GM19193 (cell line): ENCODE results near the gene FEV.

ENCODE experiments used
- POLR2A ChIP-seq: IDR thresholded peaks from 4 replicates; pipeline ENCODE4 v1.6.1; 2011; ENCODE audit not compliant: insufficient read depth, insufficient read length; ENCODE audit errors: extremely low read depth

FEV gene

DNA sequence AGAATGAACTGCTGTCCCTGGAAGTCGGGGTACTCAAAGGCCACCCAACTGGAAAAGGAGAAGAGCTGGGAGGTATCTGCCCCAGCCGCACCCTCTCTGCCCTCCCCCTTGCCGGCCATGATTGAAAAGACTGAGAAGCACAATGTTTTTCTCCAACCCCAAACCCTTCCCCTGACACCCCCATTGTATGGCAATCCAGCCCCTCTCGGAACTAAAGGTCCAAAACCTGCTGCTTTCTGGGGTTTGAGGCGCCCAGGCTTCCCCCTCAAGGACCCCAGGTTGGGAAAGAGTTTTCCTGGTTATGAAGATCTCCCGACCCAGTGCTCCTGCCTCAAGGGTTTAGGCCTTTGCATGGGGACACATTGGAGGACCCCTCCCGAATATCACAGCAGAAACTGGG, 7.2 kb upstream of the FEV start:
- TF ChIP-seq POLR2A = no peak

DNA sequence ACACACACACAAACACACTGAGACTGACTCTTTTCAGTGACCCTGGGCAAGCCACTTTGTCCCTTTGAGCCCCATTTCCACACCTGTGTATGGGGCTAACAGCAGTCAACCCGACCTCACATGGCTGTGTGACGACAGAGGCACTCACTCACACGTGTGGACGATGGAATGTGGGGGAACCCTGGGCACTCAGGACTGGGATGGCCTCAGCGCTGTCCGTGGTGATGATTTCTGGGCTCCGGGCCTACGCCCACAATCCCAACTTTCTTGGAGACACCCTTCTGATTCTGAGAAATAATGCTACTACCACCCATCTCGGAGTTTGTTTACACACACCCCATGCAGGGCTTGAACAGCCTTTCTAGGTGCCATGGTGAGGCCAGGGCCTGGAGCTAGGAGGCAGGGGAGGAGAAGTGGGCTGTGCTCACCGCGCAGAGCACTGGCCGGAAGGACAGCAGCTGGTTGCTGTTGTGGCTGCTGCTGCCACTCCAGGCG, 6.7 kb upstream of the FEV start:
- TF ChIP-seq POLR2A = no peak

DNA sequence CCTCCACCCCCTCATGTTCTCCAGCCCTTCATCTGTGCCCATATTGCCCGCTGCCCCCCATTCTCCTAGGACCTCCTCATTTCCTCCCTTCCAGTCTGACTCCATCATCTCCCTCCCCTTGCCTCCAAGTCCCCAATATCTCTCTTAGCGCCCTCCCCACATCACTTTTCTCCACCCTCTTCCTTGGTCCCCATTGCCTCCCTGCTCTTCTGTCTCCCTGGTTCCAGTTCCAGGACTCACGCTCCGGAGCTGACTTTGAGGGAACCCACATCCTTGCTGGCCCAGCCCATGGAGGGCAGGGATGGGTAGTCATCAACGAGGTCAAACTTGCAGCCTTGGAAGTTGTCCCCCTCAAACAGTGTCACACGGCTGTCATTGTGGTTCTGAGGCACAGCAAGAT, 5.6 kb upstream of the FEV start:
- no peak for TF ChIP-seq POLR2A

DNA sequence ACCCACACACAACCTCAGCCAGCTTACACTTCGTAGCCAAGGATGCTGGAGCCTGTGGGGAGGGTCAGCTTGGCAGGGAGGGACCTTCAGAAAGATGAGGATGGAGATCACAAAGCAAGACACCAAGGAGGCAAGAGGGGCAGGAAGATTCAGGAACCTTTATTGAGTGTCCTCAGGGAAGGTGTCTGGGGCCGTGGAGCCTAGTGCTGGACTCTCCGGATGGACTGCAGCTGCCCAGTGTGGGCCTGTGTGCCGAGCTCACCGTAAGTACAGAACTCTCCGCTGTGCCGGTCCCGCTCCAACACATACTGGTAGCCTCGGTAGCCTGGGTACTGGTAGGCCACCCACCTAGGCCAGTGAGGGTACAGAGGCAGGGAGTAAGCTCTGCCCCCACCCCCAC, 5.1 kb upstream of the FEV start:
- TF ChIP-seq POLR2A = no peak

DNA sequence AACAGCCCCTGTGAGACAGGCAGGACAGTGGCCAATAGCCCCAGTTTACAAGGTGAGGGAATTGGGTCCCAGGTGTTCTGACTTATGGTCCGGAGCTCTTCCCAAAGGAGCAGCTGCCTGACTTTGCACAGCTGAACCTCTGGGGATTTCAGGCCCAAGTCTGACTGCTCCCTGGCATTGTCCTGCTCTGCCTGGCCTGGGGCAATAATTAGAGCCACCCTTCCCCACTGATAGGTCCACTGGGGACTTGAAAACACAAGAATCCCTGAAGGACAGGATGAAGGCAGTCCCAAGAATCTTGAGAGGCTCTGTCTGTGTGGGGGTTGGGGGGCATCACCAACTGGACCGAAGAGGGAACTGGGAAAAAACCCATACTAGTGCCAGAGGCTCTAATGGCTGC, 3.7 kb upstream of the FEV start:
- TF ChIP-seq POLR2A = no peak

DNA sequence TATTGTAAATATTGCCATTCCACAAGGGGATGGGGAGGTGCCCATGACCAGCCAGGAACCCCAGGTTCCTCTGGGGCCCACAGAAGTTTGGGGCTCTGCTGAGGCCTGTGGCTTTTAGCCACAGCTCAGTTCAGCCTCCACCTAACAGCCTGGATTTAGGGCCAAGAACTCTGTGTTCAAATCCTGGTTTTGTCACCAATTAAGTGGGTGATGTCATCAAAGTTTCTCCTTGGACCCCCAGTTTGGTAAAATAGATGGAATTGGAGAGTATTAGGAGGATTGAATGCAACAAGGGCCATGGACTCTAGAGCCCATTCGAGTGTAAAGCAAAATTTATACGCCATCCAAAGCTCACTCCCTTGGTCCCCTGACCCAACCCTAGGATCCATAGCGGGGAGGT, 3.2 kb upstream of the FEV start:
- TF ChIP-seq POLR2A = no peak

DNA sequence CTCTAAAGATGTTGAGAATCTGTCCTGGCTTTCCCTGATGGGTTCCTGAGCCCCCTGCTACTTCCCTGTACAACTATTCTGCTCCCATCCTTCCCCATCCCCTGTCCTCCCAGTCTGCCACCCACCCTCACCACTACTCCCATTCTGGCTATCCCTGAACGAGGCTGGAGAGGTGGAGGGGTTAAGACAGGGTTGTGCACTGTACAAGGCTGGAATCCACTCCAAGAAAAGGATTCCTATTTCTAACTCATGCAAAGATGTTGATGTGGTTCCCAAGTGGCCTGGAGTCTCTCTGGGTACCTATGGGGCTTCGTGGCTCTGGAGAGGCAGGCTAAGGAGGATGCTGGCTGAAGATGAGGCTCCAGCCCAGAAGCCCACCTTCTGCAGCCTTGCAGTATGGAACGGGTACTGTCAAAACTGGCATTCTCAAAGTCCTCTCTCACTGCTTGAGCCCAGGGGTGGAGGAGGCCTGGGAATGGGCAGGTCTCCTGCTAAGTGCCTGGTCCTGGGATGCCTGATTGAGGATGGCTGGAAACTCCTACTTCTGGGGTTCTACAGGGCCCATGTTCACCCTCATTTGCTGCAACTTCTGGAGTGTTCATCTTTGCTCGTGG, 1.3 kb upstream of the FEV start:
- TF ChIP-seq POLR2A = no peak

DNA sequence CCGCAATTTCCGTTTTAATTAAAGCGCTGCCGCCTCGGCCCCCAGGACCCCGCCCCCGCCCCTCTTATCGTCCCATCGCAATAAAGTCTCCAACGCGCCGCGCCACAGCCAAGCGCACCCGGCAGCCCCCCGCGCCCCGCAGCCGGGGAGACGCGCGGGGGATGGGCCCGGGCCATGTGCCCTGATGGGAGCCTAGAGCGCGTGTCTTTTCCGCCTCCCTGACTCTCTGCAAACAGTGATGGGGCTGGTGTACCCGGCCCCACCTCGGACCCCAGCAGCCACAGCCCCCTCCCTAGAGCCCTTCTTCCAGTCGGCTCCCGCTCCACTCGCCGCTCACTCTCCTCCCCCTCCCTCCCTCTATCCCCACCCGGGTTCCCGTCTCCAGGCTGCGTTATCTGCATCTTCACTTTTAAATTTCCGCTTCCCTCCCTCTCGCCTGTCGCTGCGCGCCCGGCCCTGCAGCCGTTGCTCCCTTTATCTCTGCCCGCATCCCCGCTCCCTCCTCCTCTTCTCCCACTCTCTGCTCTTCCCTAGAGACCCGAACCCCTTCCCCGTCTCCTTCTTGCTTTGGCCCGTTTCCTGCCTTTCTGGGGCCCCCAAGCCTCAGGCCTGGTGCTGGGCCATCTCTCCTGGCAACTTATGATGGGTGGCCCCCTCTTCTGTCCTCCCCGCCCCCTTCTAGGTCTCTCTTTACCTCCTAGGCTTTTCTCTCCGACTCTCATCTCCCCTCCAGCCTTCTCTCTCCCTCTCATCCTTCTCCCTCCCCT, 524 bp upstream of the FEV start:
- no peak for TF ChIP-seq POLR2A

DNA sequence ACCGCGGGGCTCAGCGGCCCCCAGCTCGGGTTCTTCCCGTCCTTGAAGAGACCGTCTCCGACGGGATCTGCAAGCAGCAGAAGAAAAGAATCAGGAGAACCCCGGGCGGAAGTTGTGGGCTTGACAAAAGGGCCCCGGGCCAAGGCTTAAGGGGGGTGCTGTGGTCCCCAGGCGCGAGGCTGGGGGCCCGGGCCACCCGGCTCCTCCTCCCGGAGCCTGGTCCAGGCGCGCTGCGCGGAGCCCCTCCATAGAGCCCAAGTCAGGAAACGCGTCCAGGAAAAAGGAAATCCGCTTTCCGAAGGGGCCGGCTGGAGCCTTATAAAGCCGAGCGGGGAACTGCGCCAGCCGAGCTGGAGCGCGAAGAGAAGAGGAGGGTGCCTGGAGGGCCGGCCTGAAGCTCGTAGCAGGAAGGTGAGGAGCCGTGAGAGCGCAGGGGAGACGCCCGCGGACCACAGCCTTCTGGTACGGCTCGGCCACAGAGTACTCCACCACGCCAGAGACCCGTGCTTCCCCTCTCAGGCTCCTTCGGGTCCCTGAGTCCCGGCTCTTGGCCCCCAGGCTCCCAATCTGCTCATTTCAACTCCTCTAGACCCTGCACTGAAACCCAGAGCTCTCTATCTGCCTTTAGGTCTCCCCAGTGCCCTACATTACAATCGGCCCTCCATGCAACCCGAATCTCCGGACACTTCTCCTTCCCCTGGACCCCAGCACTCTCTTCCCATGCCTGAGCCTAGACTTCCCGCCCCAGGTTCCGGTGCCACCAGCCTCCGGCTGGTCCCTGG, 554 bp downstream of the FEV start:
- no peak for TF ChIP-seq POLR2A

DNA sequence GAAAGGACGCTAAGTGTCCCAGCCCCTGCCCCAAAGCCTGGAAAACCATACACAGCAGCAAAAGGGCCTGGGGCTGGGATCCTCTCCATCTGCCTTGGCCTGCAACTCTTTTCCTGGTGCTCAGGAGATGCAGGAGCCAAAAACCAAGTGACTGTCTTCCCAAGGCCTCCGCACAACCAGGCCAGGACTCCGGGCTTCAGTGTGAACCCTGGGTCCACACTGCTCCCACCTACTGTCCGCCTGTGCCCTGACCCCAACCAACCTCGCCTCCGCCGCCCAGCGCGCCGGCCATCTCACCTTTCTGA, 1.1 kb downstream of the FEV start:
- TF ChIP-seq POLR2A = no peak

DNA sequence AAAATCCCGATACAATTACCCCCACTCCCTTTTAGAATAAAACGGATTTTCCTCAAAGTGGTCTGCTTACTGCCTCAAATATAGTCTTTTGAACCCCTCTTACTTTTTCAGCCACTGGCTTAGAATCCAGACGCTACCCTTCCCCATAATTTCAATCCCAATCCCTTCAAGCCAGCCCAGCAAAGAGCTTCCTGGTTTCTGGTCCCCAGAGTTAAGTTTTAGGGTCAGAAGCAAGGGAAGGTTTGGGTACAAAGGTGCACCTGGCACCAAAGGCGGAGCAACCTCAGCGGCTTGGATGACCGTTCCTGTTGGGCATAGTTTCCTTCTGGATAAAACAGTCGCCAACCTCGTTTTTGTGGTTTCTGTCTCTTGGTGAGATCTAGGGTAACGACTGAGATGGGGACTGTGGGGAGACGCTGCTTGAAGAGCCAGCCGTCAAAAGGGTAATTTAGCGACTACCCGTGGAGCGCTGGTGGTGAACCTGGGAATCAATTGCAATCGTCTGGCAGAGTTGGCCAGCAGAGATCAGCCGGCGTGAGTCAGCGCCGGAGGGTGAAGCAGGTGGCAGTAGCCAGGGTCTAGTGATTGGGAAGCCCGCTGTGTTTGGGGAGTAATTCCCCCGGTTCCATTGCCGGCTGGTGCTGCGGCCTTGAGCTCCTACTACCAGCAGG, 1.6 kb downstream of the FEV start:
- no peak for TF ChIP-seq POLR2A

DNA sequence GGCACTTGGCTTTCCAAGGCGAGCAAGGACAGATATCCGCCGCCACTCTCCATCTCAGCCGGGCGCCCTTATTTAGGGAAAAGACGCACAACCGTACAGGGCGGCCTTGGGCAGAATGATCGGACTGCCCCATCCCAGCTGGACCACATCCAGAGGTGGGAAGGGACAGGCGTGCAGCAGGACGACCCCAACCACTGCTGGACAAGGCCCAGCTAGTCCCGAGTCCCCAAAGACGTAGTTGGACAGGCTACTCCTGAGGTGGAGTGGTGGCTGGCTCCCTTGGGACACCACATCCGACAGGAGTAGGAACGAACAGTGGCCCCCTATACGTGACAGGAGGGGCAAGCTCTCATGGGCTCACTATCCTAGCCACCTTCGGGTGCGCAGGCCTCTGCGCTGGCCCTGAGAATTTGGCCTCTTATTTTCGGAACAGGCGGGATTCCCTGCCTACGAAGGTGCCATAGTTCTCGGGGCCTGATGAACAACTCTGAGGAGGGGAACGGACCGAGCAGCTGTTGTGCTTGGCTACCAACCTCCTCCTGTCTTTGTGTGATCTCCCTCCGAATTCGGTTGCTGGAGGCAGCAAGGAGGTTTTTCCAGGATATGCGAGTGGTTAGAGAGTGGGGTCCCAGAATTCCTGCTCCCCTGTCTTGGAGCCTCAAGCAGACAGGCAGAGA, 2.3 kb downstream of the FEV start:
- TF ChIP-seq POLR2A = no peak

DNA sequence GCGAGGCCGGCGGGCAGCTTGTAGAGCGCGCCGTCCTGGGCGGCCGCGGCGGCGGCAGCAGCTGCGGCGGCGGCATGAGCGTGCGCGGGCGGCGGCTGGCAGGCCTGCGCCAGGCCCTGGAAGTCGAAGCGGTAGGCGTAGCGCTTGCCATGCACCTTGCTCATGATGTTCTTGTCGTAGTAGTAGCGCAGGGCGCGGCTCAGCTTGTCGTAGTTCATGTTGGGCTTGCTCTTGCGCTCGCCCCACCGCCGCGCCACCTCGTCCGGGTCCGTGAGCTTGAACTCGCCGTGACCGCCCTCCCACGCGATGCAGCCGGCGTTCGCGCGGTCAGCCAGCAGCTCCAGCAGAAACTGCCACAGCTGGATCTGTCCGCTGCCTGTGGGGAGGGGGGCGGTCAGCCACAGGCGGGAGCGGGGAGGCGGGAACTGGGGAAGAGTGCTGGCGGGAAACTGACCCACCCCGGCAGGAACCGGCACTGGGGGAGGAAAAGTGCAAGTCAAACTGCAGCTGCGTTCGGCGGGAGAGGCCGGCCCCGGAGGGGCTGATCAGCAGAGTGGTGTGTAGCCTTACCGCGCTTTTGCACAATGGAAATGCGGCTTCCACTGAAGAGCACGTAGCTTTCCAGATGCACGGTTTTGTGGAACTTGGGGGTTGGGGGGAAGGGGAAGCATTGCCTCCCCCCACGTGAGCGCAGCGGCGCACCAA, 3.0 kb downstream of the FEV start:
- no peak for TF ChIP-seq POLR2A

DNA sequence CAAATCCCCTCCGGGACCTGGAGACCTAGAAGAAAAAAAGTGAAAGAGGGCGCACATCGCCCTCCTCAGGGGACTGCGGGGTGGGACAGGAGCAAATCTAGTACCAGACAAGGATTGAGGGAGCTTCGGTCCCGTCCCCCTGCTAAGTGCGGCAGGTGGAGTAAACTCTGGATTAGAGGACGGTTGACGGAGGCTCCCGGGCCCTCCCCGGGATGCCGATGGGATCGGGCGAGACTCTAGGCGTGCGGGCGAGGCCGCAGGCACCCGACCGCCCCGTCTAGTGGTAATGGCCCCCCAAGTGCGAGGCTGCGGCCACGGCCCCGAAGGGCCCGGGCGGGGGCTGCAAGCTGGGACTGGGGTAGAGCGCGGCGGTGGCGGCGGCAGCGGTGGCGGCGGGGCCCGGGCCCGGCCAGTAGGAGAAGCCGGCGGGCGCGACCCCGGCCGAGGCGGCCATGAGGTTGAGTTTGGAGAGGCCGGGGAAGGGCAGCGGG, 3.5 kb downstream of the FEV start:
- no peak for TF ChIP-seq POLR2A
